M059J (cell line): ENCODE results near the gene FMO4. TPM values are rescaled to one million over a fixed set of nuclear protein-coding genes. Genes with fewer than 3 reads are reported as not detected.
A peak's percentile ranks its signal among the peaks of the same experiment; 100 is the strongest.
"Not testable (repeated sequence)": the region's sequence is repeated elsewhere in the genome, so short reads cannot be mapped to it uniquely, and the experiment has no call there.

Source experiments
- DNase-seq: peaks from one replicate; pipeline ENCODE4 v3.0.0-alpha.2; 2012; ENCODE audit warnings: low read depth
- total RNA-seq: library from RNA; depleted of rRNA; stranded (reverse); fragments of >200 nt; shearing (Covaris generic); gene quantifications from 2 replicates; pipeline ENCODE4 v1.2.3, GENCODE V29; 2014; rRNA removed

Gene FMO4
- 9.9 and 10.2 TPM in 2 replicates for total RNA-seq

GRCh38 chr1:171313835-171314320, at the start of gene FMO4:
TSS of gene FMO4 (plus strand) at chr1:171314183. CDS start at chr1:171319826, 5,643 bp downstream.
- peak; percentile 98 for DNase-seq

GRCh38 chr1:171265686-171266085, 48.3 kb upstream of the FMO4 start:
- no peak for DNase-seq

- no peak for DNase-seq
These were observed 47.1 kb upstream of the FMO4 start for GRCh38 chr1:171266930-171267329.

GRCh38 chr1:171267391-171267790, 46.6 kb upstream of the FMO4 start:
- no peak for DNase-seq

- DNase-seq: no peak
These were observed 43.2 kb upstream of the FMO4 start for GRCh38 chr1:171270806-171271205.

- no peak for DNase-seq
These were observed 36.4 kb upstream of the FMO4 start for GRCh38 chr1:171277534-171277933.

- DNase-seq: no peak
These were observed 34.7 kb upstream of the FMO4 start for GRCh38 chr1:171279234-171279633.

GRCh38 chr1:171279678-171280077, 34.3 kb upstream of the FMO4 start:
- no peak for DNase-seq

GRCh38 chr1:171280599-171280998, 33.4 kb upstream of the FMO4 start:
- DNase-seq: no peak

GRCh38 chr1:171286032-171286705, 27.8 kb upstream of the FMO4 start:
- DNase-seq: peak; percentile 23

- DNase-seq: no peak
These were observed 23.4 kb upstream of the FMO4 start for GRCh38 chr1:171290621-171291020.

- peak; percentile 41 for DNase-seq
These were observed 21.2 kb upstream of the FMO4 start for GRCh38 chr1:171292799-171293198.

- not testable (repeated sequence) for DNase-seq
These were observed 18.6 kb upstream of the FMO4 start for GRCh38 chr1:171295383-171295782.

GRCh38 chr1:171295821-171296220, 18.2 kb upstream of the FMO4 start:
- DNase-seq: no peak

- DNase-seq: no peak
These were observed 17.1 kb upstream of the FMO4 start for GRCh38 chr1:171296897-171297296.

- no peak for DNase-seq
These were observed 15.3 kb upstream of the FMO4 start for GRCh38 chr1:171298696-171299095.

- no peak for DNase-seq
These were observed 14.6 kb upstream of the FMO4 start for GRCh38 chr1:171299342-171299741.

- DNase-seq: no peak
These were observed 13.6 kb upstream of the FMO4 start for GRCh38 chr1:171300401-171300800.

- DNase-seq: peak; percentile 21
These were observed 3.3 kb upstream of the FMO4 start for GRCh38 chr1:171310661-171311087.

- no peak for DNase-seq
These were observed 2.0 kb upstream of the FMO4 start for GRCh38 chr1:171311771-171312558.

GRCh38 chr1:171313319-171313834, 606 bp upstream of the FMO4 start:
- no peak for DNase-seq

- DNase-seq: no peak
These were observed 15.3 kb downstream of the FMO4 start for GRCh38 chr1:171329251-171329650.
